AG10803 (cell line): ENCODE measurements around the gene UGGT1.
"Not testable (repeated sequence)": the region's sequence is repeated elsewhere in the genome, so short reads cannot be mapped to it uniquely, and the experiment has no call there.

Source experiments
- DNase-seq: peaks from one replicate; pipeline ENCODE4 v3.0.0; 2010; ENCODE audit warnings: low read depth
- H3K4me3 ChIP-seq: 2 replicates; pipeline ENCODE4 v1.5.1; 2011; ENCODE audit warnings: mild to moderate bottlenecking, low read length, control low read depth
- TF ChIP-seq, protein P1 (sequence below): conservative IDR thresholded peaks from 2 replicates; pipeline ENCODE4 v1.5.1; 2011; ENCODE audit warnings: mild to moderate bottlenecking, low read length, control low read depth, inconsistent platforms

The UGGT1 gene

GRCh38 chr2:128169933-128170709 lies 79.1 kb downstream of the UGGT1 start:
- TF ChIP-seq, protein P1, sequence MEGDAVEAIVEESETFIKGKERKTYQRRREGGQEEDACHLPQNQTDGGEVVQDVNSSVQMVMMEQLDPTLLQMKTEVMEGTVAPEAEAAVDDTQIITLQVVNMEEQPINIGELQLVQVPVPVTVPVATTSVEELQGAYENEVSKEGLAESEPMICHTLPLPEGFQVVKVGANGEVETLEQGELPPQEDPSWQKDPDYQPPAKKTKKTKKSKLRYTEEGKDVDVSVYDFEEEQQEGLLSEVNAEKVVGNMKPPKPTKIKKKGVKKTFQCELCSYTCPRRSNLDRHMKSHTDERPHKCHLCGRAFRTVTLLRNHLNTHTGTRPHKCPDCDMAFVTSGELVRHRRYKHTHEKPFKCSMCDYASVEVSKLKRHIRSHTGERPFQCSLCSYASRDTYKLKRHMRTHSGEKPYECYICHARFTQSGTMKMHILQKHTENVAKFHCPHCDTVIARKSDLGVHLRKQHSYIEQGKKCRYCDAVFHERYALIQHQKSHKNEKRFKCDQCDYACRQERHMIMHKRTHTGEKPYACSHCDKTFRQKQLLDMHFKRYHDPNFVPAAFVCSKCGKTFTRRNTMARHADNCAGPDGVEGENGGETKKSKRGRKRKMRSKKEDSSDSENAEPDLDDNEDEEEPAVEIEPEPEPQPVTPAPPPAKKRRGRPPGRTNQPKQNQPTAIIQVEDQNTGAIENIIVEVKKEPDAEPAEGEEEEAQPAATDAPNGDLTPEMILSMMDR = no peak
- no peak for DNase-seq
- no peak overlapping the region for H3K4me3 ChIP-seq

DNA sequence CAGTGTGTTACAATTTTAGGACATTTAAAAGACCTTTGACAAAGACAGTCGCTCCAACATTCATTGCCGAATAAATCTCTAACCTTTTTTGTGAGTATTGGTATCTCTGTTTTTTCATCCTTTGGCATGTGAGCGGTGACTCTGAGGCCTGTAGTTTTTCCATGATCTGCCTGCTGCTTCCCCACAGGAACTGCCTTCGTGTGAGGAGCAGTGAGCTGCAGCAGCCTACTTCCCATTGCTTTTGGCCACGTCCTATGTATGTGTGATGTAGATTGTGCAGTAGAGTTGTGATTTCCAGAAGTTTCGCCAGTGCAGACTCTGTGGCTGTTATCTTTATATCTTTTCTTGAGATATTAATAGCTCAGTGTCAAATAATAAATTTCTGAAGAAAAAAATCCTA lies 79.8 kb downstream of the UGGT1 start:
- no peak overlapping the region for H3K4me3 ChIP-seq
- TF ChIP-seq, protein P1 = no peak
- DNase-seq = no peak

DNA sequence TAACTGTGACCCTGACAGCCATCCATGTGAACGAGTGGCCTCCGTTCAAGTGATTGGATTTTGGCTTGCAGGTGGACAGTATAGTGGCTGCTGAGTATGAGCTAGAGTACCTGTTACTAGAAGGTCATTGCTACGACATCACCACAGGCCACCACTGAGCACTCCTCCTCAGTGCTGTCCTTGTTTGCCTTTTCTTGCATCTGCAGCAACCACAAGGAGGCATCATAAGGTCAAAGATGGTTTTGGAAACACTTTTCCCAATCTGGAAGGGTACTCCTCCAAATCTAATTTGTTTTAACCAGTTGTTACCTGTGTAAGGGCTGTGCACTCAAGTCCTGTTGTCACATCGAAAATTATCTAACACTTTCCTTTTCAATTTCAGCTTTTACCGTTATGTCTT lies 81.2 kb downstream of the UGGT1 start:
- TF ChIP-seq, protein P1 = peak; percentile 44
- H3K4me3 ChIP-seq = no peak overlapping the region
- peak; percentile 12 for DNase-seq

- not testable (repeated sequence) for DNase-seq, H3K4me3 ChIP-seq
Observed at GRCh38 chr2:128174067-128174466, 83.1 kb downstream of the UGGT1 start.

GRCh38 chr2:128177315-128177714 lies 86.3 kb downstream of the UGGT1 start:
- no peak overlapping the region for H3K4me3 ChIP-seq
- TF ChIP-seq, protein P1 = no peak
- no peak for DNase-seq

DNA sequence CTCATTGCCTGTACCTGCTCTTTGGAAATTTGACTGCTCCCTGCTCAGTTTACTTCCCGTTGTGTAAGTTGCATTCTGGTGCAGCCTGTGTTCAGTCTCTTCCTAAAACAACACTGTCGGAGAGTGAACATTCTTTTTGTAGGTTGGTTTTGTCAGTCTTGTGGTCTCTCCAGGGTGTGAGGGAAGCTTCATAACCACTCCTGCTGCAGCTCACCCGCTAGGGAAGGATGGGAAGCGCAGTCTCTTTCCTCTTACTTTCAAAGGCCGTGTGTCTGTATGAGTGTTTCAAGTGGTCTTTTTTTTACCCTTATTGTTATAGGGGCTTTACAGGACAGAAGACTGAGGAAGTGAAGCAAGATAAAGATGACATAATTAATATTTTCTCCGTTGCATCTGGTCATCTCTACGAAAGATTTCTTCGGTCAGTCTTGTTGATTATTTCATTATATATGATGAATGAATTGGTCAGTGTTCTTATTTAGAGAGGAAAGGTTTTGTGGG lies 87.2 kb downstream of the UGGT1 start:
- TF ChIP-seq, protein P1 = no peak
- H3K4me3 ChIP-seq = no peak overlapping the region
- no peak for DNase-seq

DNA sequence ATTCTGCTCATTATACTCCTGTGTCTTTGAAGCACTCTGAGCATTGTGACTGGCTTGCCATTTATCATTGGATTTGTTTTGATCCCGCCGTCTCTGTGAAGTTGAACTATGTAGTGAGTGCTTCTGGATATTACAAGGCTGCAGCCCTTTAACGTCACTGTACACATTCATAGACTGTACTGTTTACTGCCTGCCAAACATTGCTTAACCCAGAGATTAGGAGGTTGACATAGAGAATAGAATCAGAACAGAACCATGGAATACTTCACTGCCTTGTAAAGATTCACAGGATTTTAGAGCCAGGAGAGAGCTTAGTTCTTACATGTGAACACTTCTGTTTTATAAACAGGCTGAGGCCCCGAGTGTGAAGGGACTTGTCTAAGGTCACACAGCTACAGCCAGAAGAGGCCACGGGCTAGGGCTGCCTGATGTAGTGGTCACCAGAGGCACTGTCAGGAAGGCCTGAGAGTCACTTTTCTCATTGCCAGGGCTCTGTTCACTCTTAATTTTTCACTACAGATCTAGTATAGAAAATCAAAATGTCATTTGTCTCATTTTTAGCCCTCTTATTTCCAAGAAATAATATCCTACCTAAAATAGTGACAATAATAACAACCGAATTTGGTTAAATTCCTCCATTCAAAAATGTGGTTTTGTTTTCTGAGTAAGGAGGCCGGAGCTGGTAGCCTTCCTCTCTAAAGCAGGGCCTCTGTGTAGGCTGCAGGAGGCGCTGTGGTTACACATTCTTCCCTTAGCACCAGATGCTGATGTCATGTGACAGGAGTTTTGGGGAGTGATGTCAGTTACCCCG lies 87.9 kb downstream of the UGGT1 start:
- TF ChIP-seq, protein P1 = peak; percentile 88
- DNase-seq = peak; percentile 74
- no peak overlapping the region for H3K4me3 ChIP-seq
